Breast epithelium (tissue), 3 donors: ENCODE results near the gene SYT9.

Source experiments
- POLR2A ChIP-seq: fragments of 450-650 bp; IDR thresholded peaks from one replicate; pipeline ENCODE4 v1.6.1; 2016; ENCODE audit warnings: antibody characterized with exemption, mild to moderate bottlenecking, moderate library complexity
- POLR2AphosphoS5 ChIP-seq, 3 donors: sonication (generic); formaldehyde crosslinking; IDR thresholded peaks; one replicate each; pipeline ENCODE4 v1.6.1; 2017; ENCODE audit warnings: antibody characterized with exemption in 3 of 3
- TF ChIP-seq, protein P1 (sequence below), 3 donors: fragments of 450-650 bp; IDR thresholded peaks; one replicate each; pipeline ENCODE4 v1.5.1; 2016 to 2017; ENCODE audit warnings: antibody characterized with exemption in 3 of 3, mild to moderate bottlenecking in 3 of 3, moderate library complexity in 3 of 3

DNA sequence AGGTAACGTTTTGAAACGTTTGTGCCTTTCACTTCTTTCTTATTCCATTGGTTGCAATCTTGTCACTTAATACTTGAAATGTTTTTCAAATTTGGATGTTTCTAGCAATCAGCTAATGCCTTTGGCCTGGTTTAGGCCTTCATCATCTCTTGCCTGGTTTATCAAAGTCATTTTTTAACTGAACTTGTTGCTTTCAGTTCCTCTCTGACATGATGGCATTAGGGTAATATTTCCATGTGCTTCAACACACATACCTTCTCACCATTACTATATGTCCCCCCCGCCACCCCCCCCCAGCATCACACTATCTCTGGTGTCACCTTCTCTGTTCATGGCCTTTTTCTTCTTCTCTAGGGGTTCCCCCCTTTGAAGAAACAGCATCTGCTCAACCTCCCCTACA is 1.5 kb upstream of the SYT9 start:
- TF ChIP-seq, protein P1, sequence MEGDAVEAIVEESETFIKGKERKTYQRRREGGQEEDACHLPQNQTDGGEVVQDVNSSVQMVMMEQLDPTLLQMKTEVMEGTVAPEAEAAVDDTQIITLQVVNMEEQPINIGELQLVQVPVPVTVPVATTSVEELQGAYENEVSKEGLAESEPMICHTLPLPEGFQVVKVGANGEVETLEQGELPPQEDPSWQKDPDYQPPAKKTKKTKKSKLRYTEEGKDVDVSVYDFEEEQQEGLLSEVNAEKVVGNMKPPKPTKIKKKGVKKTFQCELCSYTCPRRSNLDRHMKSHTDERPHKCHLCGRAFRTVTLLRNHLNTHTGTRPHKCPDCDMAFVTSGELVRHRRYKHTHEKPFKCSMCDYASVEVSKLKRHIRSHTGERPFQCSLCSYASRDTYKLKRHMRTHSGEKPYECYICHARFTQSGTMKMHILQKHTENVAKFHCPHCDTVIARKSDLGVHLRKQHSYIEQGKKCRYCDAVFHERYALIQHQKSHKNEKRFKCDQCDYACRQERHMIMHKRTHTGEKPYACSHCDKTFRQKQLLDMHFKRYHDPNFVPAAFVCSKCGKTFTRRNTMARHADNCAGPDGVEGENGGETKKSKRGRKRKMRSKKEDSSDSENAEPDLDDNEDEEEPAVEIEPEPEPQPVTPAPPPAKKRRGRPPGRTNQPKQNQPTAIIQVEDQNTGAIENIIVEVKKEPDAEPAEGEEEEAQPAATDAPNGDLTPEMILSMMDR (IDR thresholded peaks at IDR 0.05) = no peak
- TF ChIP-seq POLR2A (no peak), POLR2AphosphoS5 (IDR thresholded peaks at IDR 0.05) (no peak)
